Thyroid gland (tissue), 4 donors: ENCODE measurements around the gene SLC49A4.

Source experiments
- POLR2A ChIP-seq, 2 donors: fragments of 450-650 bp; IDR thresholded peaks; one replicate each; pipeline ENCODE4 v1.6.1; 2017; ENCODE audit warnings: antibody characterized with exemption in 2 of 2, mild to moderate bottlenecking in 2 of 2, moderate library complexity in 1 of 2
- TF ChIP-seq, protein P1 (sequence below), 6 experiments: fragments of 200-600 bp in 3 of 6; fragments of 450-650 bp in 3 of 6; sonication (generic) in 3 of 6; IDR thresholded peaks; one replicate each; pipeline ENCODE4 v1.5.1; 2016 to 2019; ENCODE audit warnings: antibody characterized with exemption in 6 of 6, mild to moderate bottlenecking in 2 of 6, inconsistent platforms in 1 of 6, moderate library complexity in 1 of 6

DNA sequence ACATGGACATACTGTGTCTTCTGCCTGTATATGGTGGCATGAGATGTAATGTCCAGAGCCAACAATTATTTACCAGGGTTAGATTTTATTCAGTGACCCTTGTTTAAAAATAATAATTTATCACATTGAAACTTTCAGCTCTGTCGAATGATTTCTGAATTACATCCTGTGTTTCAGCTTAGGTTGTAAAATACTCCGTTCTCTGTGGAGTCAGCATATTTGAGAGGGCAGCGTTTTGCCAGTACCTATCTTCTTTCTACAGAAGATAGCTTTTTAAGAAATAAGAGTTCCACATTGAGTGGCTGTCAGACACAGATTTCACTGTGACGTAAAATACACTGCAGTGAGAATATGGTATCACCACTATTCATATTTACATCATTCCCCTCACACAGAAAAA is 85.3 kb downstream of the SLC49A4 start:
- TF ChIP-seq, protein P1, sequence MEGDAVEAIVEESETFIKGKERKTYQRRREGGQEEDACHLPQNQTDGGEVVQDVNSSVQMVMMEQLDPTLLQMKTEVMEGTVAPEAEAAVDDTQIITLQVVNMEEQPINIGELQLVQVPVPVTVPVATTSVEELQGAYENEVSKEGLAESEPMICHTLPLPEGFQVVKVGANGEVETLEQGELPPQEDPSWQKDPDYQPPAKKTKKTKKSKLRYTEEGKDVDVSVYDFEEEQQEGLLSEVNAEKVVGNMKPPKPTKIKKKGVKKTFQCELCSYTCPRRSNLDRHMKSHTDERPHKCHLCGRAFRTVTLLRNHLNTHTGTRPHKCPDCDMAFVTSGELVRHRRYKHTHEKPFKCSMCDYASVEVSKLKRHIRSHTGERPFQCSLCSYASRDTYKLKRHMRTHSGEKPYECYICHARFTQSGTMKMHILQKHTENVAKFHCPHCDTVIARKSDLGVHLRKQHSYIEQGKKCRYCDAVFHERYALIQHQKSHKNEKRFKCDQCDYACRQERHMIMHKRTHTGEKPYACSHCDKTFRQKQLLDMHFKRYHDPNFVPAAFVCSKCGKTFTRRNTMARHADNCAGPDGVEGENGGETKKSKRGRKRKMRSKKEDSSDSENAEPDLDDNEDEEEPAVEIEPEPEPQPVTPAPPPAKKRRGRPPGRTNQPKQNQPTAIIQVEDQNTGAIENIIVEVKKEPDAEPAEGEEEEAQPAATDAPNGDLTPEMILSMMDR (IDR thresholded peaks at IDR 0.05), result no peak
- no peak for TF ChIP-seq POLR2A (IDR thresholded peaks at IDR 0.05)
